ENCODE measurements around the gene ADGRF3.
"Not testable (repeated sequence)": the region's sequence is repeated elsewhere in the genome, so short reads cannot be mapped to it uniquely, and the experiment has no call there.

The ADGRF3 gene

GRCh38 chr2:26270373-26270772 is 76.2 kb downstream of the ADGRF3 start:
- no peak for DNase-seq

GRCh38 chr2:26269571-26270158 is 76.9 kb downstream of the ADGRF3 start:
- DNase-seq = peak; percentile 5

GRCh38 chr2:26268670-26269385 is 77.8 kb downstream of the ADGRF3 start:
- not testable (repeated sequence) for DNase-seq

- no peak for DNase-seq
Observed at GRCh38 chr2:26268213-26268612, 78.4 kb downstream of the ADGRF3 start.

- DNase-seq = not testable (repeated sequence)
Observed at GRCh38 chr2:26258836-26259235, 87.8 kb downstream of the ADGRF3 start.
